PFSK-1 (cell line): ENCODE data around the gene MRTFA.

ENCODE experiments used
- FOXP2 ChIP-seq: optimal IDR thresholded peaks from 2 replicates; pipeline ENCODE3; 2011; ENCODE audit warnings: borderline replicate concordance, control low read depth, inconsistent platforms; ENCODE audit not compliant: insufficient read depth; ENCODE audit errors: extremely low read length, extremely low read depth
- POLR2AphosphoS5 ChIP-seq: IDR thresholded peaks from 2 replicates; pipeline ENCODE4 v1.6.1; 2012; ENCODE audit warnings: low read depth, mild to moderate bottlenecking, control low read depth, low read length, moderate library complexity
- SIN3A ChIP-seq: IDR thresholded peaks from 2 replicates; pipeline ENCODE4 v1.6.1; 2012; ENCODE audit warnings: mild to moderate bottlenecking, low read length, moderate library complexity, borderline replicate concordance; ENCODE audit not compliant: insufficient read depth
- TAF1 ChIP-seq: IDR thresholded peaks from 2 replicates; pipeline ENCODE4 v1.6.1; 2012; ENCODE audit warnings: low read length, control low read depth, borderline replicate concordance; ENCODE audit not compliant: insufficient read depth
- TF ChIP-seq, protein P1 (sequence below), 2 experiments: IDR thresholded peaks; 2 replicates each; pipeline versions ENCODE4 v1.6.1 to v1.8.0; 2011 to 2012; ENCODE audit warnings: low read depth in 2 of 2, low read length in 2 of 2, control low read depth in 1 of 2, inconsistent platforms in 1 of 2, mild to moderate bottlenecking in 1 of 2, moderate library complexity in 1 of 2; ENCODE audit not compliant: insufficient read depth in 1 of 2

Gene MRTFA

DNA sequence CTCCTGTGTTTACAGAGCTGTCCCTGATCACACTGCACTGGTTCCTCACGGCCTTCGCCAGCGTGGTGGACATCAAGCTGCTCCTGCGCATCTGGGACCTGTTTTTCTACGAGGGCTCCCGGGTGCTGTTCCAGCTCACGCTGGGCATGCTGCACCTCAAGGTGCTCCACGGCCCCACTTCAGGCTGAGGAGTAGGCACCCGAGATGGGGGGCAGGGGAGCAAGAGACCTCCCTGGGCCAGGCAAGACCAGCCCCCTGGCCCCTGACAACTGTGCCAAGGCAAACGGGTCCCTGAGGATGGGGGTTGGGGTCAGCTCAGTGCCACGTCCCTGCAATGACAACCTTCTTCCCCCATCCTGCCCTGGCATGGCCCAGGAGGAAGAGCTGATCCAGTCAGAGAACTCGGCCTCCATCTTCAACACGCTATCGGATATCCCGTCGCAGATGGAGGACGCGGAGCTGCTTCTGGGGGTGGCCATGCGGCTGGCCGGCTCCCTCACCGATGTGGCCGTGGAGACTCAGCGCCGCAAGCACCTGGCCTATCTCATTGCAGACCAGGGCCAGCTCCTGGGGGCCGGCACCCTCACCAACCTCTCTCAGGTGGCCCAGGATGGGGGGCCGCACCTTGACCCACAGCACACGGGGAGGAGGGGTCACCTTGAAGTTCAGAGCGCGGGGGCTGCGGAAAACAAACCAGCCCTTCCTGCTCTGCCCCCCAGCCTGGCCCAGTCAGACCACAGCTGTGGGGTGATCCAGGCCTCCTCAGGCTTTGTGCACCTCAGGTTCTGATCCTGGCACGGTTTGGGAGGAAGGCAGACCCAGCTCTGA lies 230.2 kb downstream of the MRTFA start:
- TF ChIP-seq FOXP2: no peak
- TF ChIP-seq, protein P1, sequence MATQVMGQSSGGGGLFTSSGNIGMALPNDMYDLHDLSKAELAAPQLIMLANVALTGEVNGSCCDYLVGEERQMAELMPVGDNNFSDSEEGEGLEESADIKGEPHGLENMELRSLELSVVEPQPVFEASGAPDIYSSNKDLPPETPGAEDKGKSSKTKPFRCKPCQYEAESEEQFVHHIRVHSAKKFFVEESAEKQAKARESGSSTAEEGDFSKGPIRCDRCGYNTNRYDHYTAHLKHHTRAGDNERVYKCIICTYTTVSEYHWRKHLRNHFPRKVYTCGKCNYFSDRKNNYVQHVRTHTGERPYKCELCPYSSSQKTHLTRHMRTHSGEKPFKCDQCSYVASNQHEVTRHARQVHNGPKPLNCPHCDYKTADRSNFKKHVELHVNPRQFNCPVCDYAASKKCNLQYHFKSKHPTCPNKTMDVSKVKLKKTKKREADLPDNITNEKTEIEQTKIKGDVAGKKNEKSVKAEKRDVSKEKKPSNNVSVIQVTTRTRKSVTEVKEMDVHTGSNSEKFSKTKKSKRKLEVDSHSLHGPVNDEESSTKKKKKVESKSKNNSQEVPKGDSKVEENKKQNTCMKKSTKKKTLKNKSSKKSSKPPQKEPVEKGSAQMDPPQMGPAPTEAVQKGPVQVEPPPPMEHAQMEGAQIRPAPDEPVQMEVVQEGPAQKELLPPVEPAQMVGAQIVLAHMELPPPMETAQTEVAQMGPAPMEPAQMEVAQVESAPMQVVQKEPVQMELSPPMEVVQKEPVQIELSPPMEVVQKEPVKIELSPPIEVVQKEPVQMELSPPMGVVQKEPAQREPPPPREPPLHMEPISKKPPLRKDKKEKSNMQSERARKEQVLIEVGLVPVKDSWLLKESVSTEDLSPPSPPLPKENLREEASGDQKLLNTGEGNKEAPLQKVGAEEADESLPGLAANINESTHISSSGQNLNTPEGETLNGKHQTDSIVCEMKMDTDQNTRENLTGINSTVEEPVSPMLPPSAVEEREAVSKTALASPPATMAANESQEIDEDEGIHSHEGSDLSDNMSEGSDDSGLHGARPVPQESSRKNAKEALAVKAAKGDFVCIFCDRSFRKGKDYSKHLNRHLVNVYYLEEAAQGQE (IDR thresholded peaks at IDR 0.05; ENCODE audit: insufficient read depth in 1 of 2, low read depth in 2 of 2, low read length in 2 of 2): no peak
- no peak for TF ChIP-seq POLR2AphosphoS5
- no peak for TF ChIP-seq SIN3A
- no peak for TF ChIP-seq TAF1

DNA sequence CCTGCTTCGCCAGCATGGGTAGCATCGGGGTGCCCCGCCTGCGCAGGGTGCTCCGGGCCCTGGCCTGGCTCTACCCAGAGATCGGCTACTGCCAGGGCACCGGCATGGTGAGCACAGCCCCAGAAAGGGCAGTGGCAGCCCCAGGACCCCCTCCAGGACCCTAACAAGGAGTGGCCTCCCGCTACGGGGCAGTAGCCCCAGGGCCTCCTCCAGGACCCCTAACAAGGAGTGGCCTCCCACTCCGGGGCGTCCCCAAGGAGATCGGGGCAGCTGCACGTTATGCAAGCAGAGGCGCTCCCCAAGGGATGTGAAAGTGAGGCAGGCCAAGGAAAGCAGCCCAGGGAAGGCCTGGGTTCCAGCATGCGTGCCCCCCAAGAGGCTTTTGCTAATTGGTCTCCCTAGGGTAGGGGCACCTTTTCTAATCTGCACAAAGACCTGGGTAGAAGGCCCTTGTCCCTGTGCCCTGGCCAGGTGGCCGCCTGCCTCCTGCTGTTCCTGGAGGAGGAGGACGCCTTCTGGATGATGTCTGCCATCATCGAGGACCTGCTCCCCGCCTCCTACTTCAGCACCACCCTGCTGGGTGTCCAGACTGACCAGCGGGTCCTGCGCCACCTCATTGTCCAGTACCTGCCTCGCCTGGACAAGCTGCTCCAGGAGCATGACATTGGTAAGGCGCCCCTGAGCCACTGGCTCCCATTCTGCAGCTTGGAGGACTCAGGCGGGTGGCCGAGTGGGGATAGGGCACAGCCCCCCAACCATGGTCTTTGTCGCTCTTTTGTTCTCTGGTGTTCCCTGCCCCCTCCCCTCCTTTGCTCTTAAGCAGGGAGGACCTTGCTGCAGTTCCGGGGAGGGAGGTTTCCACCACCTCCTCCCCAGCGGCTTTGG lies 231.1 kb downstream of the MRTFA start:
- no peak for TF ChIP-seq FOXP2
- no peak for TF ChIP-seq POLR2AphosphoS5
- no peak for TF ChIP-seq SIN3A
- TF ChIP-seq TAF1: no peak
- TF ChIP-seq, protein P1 (IDR thresholded peaks at IDR 0.05; ENCODE audit: insufficient read depth in 1 of 2, low read depth in 2 of 2, low read length in 2 of 2): no peak

GRCh38 chr22:40404251-40405177 lies 232.0 kb downstream of the MRTFA start:
- no peak for TF ChIP-seq FOXP2
- TF ChIP-seq TAF1: no peak
- no peak for TF ChIP-seq SIN3A
- no peak for TF ChIP-seq POLR2AphosphoS5

GRCh38 chr22:40403651-40404050 lies 232.9 kb downstream of the MRTFA start:
- TF ChIP-seq TAF1 (no peak), FOXP2 (no peak), POLR2AphosphoS5 (no peak), SIN3A (no peak)
- TF ChIP-seq, protein P1 (IDR thresholded peaks at IDR 0.05; ENCODE audit: insufficient read depth in 1 of 2, low read depth in 2 of 2, low read length in 2 of 2): no peak

- TF ChIP-seq SIN3A: no peak
- TF ChIP-seq, protein P1 (IDR thresholded peaks at IDR 0.05; ENCODE audit: insufficient read depth in 1 of 2, low read depth in 2 of 2, low read length in 2 of 2): no peak
- no peak for TF ChIP-seq POLR2AphosphoS5
- TF ChIP-seq FOXP2: no peak
Observed at GRCh38 chr22:40403141-40403540, 233.4 kb downstream of the MRTFA start.
